K562 (cell line): ENCODE data around the gene GOPC. TPM values are rescaled to one million over a fixed set of nuclear protein-coding genes. Genes with fewer than 3 reads are reported as not detected.
A peak's percentile ranks its signal among the peaks of the same experiment; 100 is the strongest.

ENCODE experiments used
- KAT7 ChIP-seq: sonication (generic); formaldehyde crosslinking; IDR thresholded peaks from 2 replicates; pipeline ENCODE4 v1.8.0; 2022; ENCODE audit warnings: missing genetic modification reagents, mild to moderate bottlenecking, borderline replicate concordance
- KLF6 ChIP-seq: fragments of 250-450 bp; sonication (Bioruptor Pico); IDR thresholded peaks from 2 replicates; pipeline ENCODE4 v1.4.0; 2020; ENCODE audit warnings: mild to moderate bottlenecking, moderate library complexity, borderline replicate concordance
- ZNF274 ChIP-seq: IDR thresholded peaks from 2 replicates; pipeline ENCODE4 v1.6.1; 2011; ENCODE audit warnings: low read depth, mild to moderate bottlenecking, low read length, moderate library complexity, borderline replicate concordance
- ZNF584 ChIP-seq: fragments of 200-800 bp; sonication (Bioruptor generic); IDR thresholded peaks from 2 replicates; pipeline ENCODE4 v1.6.1; 2016; ENCODE audit warnings: low read depth, mild to moderate bottlenecking, missing genetic modification characterization, missing compliant biosample characterization
- ZNF785 ChIP-seq: fragments of 250-450 bp; sonication (Bioruptor Pico); IDR thresholded peaks from 2 replicates; pipeline ENCODE4 v1.4.0; 2020; ENCODE audit warnings: mild to moderate bottlenecking
- polyA plus RNA-seq, 8 experiments: library from polyadenylated mRNA; depleted of rRNA in 4 of 8; stranded (reverse) in 5 of 8; unstranded in 3 of 8; fragments of >200 nt; fragmentation: Nextera tagmentation in 2 of 8; fragmentation: Illumina TruSeq in 1 of 8; extraction: Ambion mirVana in 2 of 8; extraction: Trizol in 1 of 8; gene quantifications; 2 replicates each; pipeline versions ENCODE4 v1.2.1 to v1.2.3, GENCODE V29; 2011 to 2014; ENCODE audit warnings: inconsistent platforms in 1 of 8, missing spikeins in 1 of 8
- total RNA-seq, 7 experiments: library from RNA; depleted of rRNA in 6 of 7; stranded (reverse); fragments of >200 nt in 6 of 7; fragmentation: Illumina TruSeq in 2 of 7; extraction: Trizol in 2 of 7; gene quantifications; 2 replicates each; pipeline versions ENCODE4 v1.2.1 to v1.2.3, GENCODE V29; 2011 to 2021; ENCODE audit warnings: low replicate concordance in 1 of 7
- TF ChIP-seq, protein P1 (sequence below): fragments of 450-650 bp; IDR thresholded peaks from 2 replicates; pipeline ENCODE4 v1.6.1; 2014; ENCODE audit warnings: low read depth, mild to moderate bottlenecking, moderate library complexity, borderline replicate concordance
- TF ChIP-seq, protein P2 (sequence below), 2 experiments: fragments of 450-650 bp in 1 of 2; sonication (generic) in 1 of 2; formaldehyde crosslinking in 1 of 2; IDR thresholded peaks; 2 replicates each; pipeline versions ENCODE4 v1.7.1 to v1.9.0; 2016 to 2022; ENCODE audit warnings: inconsistent platforms in 1 of 2, mild to moderate bottlenecking in 1 of 2, missing genetic modification reagents in 1 of 2
- TF ChIP-seq, protein P3 (sequence below), 2 experiments: fragments of 150-350 bp in 1 of 2; IDR thresholded peaks; 2 replicates each; pipeline ENCODE4 v1.6.1; 2012 to 2016; ENCODE audit warnings: low read depth in 2 of 2, low read length in 2 of 2, mild to moderate bottlenecking in 1 of 2, moderate library complexity in 1 of 2
- TF ChIP-seq, protein P4 (sequence below): sonication (generic); formaldehyde crosslinking; IDR thresholded peaks from 2 replicates; pipeline ENCODE4 v1.8.1; 2023; ENCODE audit warnings: mild to moderate bottlenecking, missing genetic modification reagents

Gene GOPC
- total and polyA plus RNA-seq, 9 of the 15 experiments (the other 6 are each of a cell fraction or from before 2014, with no cell fraction given): 10.0 to 32.2 (median 25.6) TPM

DNA sequence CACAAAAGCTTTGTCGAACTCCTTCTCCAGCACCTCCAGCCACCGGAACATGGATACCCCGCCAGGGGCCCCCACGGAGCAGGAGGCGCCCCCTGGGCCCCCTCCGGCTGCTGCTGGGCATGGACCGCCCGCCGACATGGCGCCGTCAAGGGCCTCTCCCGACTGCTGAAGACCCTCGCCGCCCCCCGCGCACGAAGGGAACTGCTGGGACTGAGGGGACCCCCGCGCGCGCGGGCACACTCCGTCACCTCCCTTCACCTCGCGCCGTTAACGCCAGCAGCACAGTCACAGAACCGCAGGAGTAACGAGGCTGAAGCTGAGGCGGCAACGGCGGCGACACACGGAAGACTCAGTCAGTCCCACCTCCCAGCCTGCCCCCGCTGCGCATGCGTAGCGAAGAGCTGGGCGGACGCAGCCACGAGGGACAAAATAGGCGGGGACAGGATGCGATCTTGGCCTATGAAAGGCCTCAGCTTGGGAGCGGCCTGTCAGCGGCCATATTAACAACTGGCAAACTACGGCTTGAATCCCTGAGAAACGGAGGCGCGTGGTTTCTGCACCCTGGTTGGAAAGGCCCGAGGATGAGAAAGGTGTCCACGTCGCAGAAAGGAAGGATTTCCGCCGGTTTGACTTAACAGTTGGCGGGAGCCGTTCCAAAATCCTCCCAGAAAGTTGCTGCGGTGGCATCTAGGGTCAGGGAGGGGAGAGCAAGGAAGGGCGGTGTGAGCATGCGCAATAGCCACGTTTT is at the start of gene GOPC (continued):
- TF ChIP-seq, protein P1, sequence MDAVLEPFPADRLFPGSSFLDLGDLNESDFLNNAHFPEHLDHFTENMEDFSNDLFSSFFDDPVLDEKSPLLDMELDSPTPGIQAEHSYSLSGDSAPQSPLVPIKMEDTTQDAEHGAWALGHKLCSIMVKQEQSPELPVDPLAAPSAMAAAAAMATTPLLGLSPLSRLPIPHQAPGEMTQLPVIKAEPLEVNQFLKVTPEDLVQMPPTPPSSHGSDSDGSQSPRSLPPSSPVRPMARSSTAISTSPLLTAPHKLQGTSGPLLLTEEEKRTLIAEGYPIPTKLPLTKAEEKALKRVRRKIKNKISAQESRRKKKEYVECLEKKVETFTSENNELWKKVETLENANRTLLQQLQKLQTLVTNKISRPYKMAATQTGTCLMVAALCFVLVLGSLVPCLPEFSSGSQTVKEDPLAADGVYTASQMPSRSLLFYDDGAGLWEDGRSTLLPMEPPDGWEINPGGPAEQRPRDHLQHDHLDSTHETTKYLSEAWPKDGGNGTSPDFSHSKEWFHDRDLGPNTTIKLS: peak; percentile 85
- TF ChIP-seq, protein P2, sequence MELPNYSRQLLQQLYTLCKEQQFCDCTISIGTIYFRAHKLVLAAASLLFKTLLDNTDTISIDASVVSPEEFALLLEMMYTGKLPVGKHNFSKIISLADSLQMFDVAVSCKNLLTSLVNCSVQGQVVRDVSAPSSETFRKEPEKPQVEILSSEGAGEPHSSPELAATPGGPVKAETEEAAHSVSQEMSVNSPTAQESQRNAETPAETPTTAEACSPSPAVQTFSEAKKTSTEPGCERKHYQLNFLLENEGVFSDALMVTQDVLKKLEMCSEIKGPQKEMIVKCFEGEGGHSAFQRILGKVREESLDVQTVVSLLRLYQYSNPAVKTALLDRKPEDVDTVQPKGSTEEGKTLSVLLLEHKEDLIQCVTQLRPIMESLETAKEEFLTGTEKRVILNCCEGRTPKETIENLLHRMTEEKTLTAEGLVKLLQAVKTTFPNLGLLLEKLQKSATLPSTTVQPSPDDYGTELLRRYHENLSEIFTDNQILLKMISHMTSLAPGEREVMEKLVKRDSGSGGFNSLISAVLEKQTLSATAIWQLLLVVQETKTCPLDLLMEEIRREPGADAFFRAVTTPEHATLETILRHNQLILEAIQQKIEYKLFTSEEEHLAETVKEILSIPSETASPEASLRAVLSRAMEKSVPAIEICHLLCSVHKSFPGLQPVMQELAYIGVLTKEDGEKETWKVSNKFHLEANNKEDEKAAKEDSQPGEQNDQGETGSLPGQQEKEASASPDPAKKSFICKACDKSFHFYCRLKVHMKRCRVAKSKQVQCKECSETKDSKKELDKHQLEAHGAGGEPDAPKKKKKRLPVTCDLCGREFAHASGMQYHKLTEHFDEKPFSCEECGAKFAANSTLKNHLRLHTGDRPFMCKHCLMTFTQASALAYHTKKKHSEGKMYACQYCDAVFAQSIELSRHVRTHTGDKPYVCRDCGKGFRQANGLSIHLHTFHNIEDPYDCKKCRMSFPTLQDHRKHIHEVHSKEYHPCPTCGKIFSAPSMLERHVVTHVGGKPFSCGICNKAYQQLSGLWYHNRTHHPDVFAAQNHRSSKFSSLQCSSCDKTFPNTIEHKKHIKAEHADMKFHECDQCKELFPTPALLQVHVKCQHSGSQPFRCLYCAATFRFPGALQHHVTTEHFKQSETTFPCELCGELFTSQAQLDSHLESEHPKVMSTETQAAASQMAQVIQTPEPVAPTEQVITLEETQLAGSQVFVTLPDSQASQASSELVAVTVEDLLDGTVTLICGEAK (IDR thresholded peaks at IDR 0.05): peak; percentile 42; the same call in 1 of the 2 replicates
- TF ChIP-seq, protein P2 (CRISPR knock-in tag; IDR thresholded peaks at IDR 0.05): no peak
- no peak for TF ChIP-seq ZNF274
- TF ChIP-seq ZNF785 (CRISPR knock-in tag): no peak
- TF ChIP-seq, protein P3, sequence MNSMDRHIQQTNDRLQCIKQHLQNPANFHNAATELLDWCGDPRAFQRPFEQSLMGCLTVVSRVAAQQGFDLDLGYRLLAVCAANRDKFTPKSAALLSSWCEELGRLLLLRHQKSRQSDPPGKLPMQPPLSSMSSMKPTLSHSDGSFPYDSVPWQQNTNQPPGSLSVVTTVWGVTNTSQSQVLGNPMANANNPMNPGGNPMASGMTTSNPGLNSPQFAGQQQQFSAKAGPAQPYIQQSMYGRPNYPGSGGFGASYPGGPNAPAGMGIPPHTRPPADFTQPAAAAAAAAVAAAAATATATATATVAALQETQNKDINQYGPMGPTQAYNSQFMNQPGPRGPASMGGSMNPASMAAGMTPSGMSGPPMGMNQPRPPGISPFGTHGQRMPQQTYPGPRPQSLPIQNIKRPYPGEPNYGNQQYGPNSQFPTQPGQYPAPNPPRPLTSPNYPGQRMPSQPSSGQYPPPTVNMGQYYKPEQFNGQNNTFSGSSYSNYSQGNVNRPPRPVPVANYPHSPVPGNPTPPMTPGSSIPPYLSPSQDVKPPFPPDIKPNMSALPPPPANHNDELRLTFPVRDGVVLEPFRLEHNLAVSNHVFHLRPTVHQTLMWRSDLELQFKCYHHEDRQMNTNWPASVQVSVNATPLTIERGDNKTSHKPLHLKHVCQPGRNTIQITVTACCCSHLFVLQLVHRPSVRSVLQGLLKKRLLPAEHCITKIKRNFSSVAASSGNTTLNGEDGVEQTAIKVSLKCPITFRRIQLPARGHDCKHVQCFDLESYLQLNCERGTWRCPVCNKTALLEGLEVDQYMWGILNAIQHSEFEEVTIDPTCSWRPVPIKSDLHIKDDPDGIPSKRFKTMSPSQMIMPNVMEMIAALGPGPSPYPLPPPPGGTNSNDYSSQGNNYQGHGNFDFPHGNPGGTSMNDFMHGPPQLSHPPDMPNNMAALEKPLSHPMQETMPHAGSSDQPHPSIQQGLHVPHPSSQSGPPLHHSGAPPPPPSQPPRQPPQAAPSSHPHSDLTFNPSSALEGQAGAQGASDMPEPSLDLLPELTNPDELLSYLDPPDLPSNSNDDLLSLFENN (IDR thresholded peaks at IDR 0.05; ENCODE audit: low read depth in 2 of 2, low read length in 2 of 2): no peak
- TF ChIP-seq, protein P4, sequence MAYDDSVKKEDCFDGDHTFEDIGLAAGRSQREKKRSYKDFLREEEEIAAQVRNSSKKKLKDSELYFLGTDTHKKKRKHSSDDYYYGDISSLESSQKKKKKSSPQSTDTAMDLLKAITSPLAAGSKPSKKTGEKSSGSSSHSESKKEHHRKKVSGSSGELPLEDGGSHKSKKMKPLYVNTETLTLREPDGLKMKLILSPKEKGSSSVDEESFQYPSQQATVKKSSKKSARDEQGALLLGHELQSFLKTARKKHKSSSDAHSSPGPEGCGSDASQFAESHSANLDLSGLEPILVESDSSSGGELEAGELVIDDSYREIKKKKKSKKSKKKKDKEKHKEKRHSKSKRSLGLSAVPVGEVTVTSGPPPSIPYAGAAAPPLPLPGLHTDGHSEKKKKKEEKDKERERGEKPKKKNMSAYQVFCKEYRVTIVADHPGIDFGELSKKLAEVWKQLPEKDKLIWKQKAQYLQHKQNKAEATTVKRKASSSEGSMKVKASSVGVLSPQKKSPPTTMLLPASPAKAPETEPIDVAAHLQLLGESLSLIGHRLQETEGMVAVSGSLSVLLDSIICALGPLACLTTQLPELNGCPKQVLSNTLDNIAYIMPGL (CRISPR knock-in tag): peak; percentile 54; the same call in 1 of the 2 replicates
- peak; percentile 77; the same call in 1 of the 2 replicates for TF ChIP-seq KAT7 (CRISPR knock-in tag)
- no peak for TF ChIP-seq ZNF584 (CRISPR knock-in tag)
- peak; percentile 29; the same call in 1 of the 2 replicates for TF ChIP-seq KLF6 (CRISPR knock-in tag)
